NCI-H1092 treated with DMSO at 0.1 percent for 48 hours (cell line): Measurements from ENCODE around the gene FAM229A.

Experiments used
- DNase-seq: peaks from one replicate; lab custom pipeline; 2025; lab: John Stamatoyannopoulos, UW

The FAM229A gene

DNA sequence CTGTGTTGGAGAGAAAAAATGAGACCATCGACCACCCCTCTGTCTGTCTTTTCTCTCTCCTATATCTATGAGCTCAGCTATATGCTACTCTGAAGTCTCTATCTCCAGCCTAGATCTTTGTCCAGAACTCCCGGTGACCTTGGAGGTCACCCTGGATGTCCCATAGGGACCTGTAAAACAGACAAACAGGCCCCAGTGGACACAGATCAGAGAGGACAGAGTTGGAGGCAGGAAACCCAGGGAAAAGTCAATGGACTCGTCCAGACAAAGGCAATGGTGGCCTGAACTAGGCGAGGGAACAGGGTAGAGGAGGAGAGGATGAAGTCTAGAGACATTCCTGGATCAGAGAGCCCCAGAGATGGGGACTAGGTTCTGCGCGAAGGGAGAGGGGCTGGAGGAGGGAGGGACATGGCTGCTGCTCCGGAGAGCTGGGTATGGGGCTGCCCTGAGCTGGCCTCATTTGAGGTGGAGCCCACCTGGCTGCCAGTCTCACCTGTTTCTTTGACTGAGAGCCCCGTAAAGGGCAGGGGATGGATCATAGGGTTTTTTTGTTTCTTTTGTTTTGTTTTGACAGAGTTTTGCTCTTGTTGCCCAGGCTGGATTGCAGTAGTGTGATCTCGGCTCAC lies 15.6 kb downstream of the FAM229A start:
- no peak for DNase-seq

DNA sequence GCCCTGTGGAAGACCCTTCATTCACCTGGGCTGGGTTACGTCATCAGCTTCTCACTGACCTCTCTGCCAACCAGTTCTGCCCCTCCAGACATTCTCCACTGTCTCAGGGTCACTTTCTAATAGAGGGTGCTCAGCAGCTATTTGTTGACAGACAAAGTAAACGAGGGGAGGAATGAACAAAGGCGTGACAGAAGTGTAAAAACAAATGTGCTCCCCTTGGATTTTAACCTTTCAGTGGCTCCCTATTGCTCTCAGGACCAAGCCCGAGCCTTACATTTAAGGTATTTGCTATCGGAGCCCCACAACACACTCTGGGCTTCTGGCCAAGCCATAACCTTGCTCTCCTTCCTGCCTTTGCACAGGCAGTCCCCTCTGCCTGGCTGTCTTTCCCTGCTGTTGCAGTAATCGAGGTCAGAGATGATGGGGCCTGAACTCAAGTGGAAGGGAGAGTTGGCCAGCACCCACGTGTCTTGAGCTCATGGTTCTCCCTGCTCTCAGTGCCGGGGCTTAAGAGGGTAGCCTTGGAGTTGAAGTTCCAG lies 16.9 kb downstream of the FAM229A start:
- DNase-seq = peak; percentile 53

DNA sequence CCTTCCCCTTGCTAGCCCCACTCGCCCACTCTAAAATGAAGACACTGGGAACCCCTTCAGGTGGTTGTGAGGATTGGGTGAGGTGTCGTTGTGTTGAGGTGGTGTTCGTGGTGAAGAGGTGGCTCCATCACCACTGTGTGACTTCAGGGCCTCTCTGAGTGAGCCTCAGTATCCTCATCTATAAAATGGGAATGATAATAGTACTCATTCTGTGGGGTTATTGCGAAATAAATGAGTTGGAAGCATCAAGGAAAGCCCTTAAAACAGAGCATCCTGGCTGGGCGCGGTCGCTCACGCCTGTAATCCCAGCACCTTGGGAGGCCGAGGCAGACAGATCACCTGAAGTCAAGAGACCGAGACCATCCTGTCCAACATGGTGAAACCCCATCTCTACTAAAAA lies 19.6 kb downstream of the FAM229A start:
- no peak for DNase-seq

DNA sequence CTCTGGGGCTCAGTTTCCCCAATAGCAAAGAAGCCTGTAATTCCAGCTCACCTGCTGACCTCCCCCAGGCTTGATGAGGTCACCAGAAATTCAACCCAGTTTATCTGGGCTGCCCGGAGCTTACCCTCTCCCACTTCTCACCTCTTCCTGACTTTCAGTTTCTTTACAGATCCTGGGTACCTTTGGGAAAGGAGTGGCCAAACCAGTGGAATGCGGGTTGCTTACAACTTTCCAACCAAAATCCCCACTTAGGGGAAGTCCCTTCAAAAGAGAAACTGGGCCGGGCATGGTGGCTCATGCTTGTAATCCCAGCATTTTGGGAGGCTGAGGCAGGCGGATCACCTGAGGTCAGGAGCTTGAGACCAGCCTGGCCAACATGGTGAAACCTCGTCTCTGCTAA lies 20.3 kb downstream of the FAM229A start:
- DNase-seq = no peak

DNA sequence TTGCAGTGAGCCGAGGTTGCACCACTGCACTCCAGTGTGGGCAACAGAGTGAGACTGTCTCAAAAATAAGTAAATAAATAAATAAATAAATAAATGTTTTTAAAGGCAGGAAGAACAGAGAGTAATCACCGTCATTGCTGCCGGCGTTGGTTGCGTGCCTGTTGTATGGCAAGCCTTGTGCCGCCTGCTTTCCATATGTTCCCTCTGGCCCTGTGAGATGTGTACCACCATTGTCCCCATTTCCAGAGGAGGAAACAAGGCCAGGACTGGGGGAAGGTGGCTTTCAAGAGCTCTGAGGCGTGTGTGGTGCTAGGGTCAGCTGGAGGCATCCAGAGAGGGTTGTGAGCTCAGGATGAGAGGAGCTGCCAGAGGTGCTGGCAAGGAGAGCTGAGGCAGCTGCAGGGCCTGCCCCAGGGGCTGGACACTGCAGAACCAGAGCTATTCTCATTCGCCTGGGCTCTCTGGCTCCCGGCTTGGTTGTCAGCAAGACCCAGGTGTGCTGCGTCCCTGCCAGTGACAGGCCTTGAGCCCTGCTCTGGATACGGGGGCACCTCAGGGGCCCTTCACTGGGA lies 21.0 kb downstream of the FAM229A start:
- DNase-seq = no peak

DNA sequence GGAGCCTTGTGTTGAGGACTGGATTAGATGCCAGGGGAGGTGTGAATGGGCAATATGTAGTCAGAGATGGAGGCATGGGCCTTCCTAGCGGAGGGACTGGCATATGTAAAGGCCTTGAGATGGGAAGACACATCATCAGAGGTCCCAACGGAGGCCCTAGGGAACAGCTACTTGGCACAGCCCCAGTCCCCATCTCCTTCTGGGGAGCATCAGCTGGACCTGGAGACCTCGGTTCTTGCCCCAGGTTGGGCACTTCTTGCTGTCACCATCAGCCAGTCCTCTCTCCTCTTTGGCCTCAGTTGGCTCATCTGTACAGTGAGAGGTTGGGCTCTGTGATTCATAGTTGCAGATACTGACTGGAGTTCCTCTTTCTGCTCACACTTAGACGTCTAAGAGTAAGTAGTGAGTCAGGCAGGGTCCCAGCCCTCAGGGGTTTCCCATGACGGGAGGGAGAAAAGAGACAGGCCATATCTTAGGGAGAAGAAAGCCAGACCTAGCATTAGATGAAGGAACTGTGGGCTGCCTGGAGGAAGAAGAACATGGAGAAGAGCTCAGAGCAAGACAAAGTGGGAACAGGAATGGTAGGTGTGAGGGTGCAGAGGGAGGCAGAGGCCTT lies 22.8 kb downstream of the FAM229A start:
- no peak for DNase-seq

DNA sequence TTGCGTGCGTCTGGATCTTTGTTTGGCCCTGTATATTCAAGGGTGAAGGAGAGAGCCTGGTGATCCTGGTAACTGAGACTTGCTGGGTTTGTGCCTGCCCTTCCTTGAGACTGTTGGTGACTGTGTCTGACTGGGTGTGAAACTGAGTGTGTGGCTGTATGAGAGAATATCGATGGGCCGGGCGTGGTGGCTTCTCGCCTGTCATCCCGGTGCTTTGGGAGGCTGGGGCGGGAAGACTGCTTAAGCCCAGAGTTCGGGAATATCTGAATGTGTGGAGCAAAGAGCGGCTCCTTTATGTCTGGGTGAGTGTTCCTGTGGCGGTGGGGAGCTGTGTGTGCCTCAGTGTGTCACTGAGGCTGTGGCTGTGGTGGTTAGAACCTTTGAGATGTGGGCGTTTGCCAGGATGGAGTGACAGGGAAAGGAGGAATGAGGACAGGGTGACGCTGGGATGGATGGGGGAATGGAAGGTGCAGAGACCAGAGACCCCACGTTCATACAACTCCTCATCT lies 23.6 kb downstream of the FAM229A start:
- DNase-seq = no peak

DNA sequence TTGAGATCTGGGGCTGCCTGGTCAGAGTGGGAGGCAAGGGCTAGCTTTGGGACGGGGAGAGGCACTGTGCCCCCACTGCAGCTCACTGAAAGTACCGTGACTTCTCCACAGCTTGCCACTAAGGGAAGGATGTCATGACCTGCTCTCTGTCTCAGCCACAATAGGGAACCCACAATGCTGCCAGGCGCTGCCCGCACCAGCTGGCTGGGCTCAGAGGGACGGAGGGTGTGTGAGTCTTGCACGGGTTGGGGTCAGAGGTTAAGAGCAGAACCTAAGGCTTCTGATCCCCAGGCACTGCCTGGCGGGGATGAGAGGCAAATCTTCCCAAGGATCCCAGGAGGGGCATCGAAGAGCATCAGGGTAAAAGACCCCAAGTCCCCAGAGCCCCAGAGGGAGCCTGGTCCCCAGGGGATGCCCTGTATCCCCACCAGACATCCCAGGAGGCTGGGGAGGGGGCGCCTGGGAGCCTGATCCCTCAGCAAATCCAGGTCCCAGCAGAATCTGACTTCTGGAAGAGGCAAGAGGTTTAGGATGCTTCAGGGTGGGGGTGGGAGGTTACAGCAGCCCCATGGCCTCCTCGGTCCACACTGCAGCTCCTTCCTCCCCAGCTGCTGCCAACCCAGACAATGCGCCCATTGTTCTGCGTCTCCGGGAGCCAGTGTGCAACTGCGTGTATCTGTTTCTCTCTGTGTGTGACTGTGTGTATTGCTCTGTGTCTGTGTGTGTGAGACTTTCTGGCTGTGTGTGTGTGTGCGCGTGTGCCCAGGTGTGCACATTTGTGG lies 24.2 kb downstream of the FAM229A start:
- DNase-seq = no peak

DNA sequence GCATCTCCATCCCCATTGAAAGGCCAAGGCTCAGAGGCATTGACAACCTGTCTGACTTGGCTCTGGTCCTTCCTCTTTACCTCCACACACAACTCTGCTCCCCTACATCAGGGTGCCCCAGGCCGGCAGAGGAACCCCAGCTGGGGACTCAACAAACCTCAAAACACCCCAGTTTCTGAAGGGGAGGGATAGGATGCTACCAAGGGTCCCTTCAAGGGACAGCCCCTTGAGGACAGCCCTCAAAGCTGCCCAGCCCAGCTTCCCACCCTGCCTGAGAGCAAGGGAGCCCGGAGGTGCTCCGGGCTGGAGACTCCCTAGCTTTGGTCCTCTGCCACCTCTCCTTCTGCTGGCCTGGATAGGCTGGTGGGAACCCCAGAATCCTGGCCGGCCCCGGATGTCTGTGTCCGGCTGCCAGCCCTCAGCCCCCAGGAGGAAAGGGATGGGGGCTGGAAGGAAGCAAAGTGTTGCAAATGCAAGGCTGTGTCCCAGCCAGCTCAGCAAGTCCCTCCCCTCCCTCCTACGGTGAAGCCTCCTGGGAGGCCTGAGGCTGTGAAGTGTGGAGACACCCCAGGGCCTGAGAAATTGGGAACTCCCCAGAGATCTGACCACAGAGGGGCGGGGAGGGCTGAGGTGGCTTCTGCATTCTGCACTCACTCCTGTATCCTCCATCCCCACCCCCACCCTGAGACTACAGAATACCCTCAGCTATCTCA lies 25.2 kb downstream of the FAM229A start:
- DNase-seq = no peak

DNA sequence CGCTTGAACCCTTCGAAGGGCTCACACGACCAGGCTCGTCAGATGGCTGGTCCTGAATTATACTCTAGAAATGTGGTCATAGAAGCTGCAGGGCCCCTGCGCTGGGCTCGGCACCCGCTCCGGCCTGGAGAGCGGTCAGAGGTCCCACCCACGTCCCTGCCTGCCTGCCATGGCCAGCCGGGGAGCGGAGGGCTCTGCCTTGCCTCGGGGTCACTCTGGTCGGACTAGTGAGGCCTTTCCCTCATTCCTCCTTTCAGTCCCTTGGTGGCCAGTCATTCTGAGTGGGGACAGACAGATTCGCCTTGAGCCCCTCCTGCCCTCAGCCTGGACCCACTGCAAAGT lies 25.7 kb downstream of the FAM229A start:
- no peak for DNase-seq

DNA sequence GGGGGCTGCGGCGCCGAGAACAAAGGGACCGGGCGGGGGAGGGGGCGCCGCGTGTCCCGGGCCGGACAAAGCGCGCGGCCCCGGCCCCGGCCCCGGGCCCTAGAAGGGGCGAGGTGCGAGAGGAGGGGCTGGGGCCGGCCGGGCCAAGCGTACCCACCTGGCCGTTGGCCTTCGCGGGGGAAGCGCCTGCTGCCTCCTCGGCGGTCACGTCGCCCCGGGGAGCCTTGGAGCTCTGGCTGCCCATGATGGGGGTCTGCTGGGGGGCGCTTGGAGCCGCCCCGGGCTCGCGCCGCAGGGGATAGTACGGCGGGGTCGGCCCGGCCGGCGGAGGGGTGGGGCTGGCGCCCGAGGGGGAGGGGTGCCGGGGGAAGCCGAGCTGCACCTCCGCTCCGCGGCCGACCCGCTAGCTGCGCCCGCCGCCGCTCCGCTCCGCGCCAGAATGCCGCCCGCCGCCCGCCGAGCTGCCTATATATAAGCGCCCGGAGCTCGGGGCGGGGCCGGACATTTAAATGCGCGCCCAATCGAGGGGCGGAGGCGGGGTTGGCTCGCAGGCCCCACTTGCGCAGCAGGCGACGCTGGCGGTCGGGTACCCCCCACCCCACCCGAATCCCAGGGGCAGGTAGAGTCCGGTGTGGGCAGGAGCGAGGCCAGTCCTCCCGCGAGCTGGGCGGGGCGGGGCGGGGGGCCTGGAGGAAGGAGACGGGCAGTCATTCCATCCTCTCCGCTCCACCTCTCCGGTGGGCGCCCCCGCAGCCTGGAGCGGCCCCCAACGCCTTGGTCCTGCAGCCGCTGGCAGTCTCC lies 26.3 kb downstream of the FAM229A start, which contains the start of gene MARCKSL1:
Gene MARCKSL1 (minus strand): TSS at position 444 of the 801 bp plus-strand sequence. CDS start 200 bp downstream, at position 244.
- peak; percentile 83 for DNase-seq

DNA sequence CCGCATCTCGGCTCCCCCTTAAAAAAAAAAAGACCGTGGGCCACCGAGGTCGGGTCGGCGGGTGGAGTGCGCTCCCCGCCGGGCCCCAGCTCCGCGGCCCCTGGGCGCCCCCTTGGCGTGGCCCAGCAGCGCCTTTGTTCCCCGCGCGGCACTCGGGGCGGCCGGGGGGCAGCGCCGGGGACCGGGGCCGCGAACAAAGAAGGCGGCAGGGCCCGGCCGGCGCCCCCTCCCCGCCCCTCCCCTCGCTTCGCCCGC lies 26.8 kb downstream of the FAM229A start:
- DNase-seq = no peak

DNA sequence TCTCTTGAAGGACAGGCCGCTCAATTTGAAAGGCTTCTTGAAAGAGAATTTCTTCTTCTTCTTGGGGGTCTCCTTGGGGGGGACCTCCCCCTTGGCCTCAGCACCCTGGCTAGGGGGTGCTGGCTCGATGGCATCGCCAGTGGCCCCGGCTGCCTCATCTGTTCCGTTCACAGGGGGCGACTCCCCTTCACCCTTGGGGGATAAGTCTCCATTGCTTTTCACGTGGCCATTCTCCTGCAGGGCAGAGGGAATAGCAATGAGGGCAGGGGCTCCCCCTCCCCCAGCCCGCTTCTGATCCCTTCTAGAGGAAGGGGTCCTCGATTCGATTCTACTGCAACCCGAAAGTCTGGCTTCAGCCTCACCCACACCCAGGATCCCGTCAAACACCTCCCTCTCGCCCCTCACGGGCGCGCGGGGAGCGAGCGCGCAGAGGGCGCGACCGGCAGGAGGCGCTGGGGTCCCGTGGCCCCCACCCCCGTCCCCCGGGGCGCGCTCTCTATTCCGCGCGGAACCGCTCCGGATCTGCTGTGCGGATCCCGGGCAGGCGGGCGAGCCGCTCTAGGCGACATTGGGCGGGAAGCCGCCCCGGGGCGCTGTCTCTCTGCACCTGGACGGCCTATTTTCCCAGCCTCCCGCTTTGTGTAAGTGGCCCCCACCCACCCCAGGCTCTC lies 27.3 kb downstream of the FAM229A start:
- DNase-seq = peak; percentile 31

DNA sequence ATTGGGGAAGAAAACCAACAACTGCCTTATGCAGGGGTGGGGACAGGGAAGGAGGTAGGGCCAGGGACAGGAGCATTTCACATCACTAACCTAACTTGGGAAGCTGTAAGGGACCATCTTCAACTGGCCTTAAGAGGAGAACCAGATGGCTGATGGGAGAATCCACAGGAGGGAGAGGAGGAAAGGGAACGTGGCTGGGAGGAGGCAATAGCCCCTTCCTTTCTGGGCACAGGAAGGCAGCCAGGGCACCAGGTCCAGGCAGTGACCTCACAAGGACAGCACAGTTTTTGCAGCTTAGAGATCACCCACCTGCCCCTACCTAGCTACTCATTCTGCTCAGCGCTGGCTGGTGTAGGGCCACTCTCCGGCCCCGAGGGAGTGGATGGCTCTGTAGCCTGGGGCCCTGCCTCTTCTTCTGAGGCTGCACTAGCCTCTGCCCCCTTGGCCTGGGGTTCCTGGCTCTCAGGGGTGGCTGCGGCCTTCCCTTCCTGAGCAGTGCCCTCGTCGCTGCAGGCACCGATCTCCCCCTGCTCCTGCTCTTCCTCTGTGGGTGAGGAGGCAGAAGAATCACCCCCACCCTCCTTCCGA lies 27.9 kb downstream of the FAM229A start:
- DNase-seq = no peak

DNA sequence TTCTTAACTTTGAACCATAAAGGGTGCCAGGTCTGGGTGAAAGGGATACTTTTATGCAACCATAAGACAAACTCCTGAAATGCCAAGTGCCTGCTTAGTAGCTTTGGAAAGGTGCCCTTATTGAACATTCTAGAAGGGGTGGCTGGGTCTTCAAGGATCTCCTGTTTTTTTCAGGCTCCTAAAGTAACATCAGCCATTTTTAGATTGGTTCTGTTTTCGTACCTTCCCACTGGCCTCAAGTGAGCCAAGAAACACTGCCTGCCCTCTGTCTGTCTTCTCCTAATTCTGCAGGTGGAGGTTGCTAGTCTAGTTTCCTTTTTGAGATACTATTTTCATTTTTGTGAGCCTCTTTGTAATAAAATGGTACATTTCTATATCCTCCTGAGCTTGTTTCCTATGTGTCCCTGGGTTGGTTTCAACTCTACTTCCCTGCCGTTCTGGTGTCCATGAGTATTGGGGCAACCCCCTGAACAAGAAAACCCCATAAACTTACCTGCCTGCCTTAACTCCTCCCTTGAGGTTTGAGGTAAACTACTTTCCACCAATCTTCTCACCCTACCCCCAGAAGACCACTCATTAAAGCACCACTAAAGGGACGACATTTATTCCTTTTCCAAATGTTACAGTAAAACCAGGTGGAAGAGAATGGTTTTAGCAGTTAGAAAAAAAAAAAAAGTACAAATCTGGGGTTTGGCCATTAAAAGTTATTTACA lies 28.9 kb downstream of the FAM229A start:
- DNase-seq = no peak

DNA sequence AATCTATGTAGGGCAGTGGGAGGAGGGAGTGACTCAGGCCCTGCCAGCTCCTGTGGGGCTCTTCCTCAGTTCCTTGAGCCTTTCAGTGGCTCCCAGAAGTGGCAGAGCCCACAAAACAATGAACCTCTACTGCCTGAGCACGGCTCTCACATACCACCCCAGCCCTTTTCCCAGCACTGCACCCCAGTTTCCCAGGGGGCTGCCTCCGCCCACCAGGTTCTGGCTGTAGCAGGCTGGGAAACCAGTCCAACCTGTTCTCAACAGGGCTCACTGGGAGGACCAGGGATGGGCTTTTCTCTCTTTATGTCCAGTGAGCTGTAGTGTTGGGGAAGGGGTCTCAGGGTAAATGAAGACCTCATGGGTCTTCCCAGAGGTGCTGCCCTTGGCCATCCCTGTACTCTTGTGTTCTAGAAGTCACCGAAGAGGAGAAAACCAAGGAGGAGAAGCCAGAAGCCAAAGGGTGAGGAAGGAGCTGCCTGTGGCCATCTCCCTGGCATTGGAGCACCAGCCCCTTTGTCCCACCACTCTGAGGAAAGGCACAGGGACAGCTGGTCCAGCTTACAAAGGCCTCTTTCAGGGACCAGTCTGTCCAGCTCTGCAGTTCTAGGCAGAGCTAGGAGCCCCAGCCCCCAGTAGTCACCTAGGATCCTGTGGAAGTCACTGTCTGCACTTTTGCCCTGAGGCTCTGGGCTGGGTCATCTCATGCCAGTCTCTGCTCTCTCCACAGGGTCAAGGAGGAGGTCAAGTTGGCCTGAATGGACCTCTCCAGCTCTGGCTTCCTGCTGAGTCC lies 29.8 kb downstream of the FAM229A start:
- DNase-seq = no peak

DNA sequence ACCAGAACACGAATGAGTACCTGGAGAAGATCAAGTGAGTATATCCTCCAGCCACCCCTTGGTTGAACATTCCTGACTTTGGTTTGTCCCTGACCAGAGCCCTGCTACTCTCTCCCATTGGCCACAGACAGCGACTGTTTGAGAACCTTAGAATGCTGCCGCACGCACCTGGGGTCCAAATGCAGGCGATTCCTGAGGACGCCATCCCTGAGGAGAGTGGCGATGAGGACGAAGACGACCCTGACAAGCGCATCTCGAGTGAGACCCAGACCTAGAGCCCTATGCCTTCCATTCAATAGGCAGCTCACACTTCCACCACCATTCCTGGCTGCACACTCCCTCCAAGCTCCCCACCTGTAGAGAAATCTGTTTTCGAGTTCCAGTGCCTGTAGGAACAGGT lies 30.7 kb downstream of the FAM229A start:
- no peak for DNase-seq

DNA sequence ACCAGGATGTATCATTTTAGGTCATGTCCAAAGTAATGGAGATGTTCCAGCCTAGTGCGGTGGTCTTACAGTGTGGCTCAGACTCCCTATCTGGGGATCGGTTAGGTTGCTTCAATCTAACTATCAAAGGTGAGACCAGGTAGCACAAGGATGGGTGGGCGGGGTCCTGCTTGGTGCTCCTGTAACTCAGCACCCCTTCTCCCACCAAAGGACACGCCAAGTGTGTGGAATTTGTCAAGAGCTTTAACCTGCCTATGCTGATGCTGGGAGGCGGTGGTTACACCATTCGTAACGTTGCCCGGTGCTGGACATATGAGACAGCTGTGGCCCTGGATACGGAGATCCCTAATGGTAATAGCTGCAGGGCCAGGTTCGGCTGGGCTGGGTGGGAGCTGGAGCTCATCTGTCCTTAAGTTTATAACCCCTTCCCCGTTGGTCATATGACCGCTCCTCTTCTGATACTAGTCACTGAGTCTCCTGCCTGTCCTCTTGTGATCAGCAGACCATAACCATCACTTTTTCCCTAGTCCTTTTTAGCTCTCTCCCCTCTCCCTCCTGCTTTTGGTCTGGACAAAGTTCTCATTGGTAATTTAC lies 31.6 kb downstream of the FAM229A start:
- no peak for DNase-seq
